ENCODE data around the gene CTNNA3.

GRCh38 chr10:67114945-67115344, 581.0 kb downstream of the CTNNA3 start:
- TF ChIP-seq CTCF (IDR thresholded peaks at IDR 0.05 in 4 of 5, conservative IDR thresholded peaks at IDR 0.05 in 1 of 5) (no peak), POLR2A (IDR thresholded peaks at IDR 0.05) (no peak)
